Stimulated activated CD4-positive, alpha-beta T cell treated with anti-CD3 and anti-CD28 coated beads, Interleukin-1b, Interleukin-23, amount 100 ng/mL, for 1 hour (primary cell): ENCODE results near the gene OR13C8.

Source experiments
- DNase-seq, 2 donors: peaks; one replicate each; pipeline ENCODE4 v3.0.0-alpha.2; 2020; ENCODE audit warnings: low read depth in 2 of 2

The OR13C8 gene

DNA sequence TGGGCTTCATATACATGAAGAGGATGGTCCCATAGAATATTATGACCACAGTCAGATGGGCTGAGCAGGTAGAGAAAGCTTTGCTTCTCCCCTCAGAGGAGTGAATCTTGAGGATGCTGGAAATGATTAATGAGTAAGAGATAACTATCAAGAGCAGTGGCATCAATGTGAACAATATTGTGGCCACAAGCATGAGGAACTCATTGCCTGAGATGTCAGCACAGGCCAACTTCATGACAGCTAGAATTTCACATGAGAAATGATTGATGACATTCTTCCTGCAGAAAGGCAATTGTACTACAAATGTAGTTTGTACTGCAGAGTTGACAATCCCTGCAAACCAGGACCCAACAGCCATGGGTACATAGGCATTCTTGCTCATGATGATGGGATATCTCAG is 48.5 kb downstream of the OR13C8 start:
- no peak for DNase-seq

DNA sequence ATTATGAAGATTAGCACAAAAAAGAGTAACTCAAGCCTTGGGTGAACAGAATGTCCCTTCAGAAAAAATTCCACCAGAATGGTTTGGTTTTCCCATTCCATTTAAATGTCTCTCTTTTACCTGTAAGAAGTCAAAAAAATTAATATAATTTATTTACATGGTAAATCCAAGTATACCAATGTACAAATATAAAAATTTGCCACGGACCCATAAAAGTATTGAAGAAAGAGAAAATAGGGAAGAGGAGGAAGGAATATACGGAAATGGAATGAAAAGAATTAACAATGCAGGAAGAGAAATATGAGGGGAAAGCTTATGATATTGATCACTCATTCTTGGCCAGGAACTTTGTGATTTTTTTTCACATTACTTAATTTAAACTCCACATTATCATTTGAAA is 49.1 kb downstream of the OR13C8 start, which contains the start of gene OR13C9:
Gene OR13C9, minus strand, starts transcription at position 101 of the 400 bp plus-strand sequence. Its CDS starts 0 bp downstream, at position 101.
- no peak for DNase-seq
